SK-N-MC (cell line): ENCODE results near the gene B4GALNT1.

Source experiments
- EZH2 ChIP-seq: fragments of 200-600 bp; sonication (generic); IDR thresholded peaks from one replicate; pipeline ENCODE4 v1.6.1; 2017; ENCODE audit warnings: antibody characterized with exemption
- FOXP2 ChIP-seq: optimal IDR thresholded peaks from 2 replicates; pipeline ENCODE3; 2011; ENCODE audit warnings: mild to moderate bottlenecking, moderate library complexity; ENCODE audit not compliant: insufficient read depth; ENCODE audit errors: extremely low read length, control extremely low read depth
- POLR2AphosphoS5 ChIP-seq: IDR thresholded peaks from 2 replicates; pipeline ENCODE4 v1.6.1; 2012; ENCODE audit warnings: mild to moderate bottlenecking, low read depth, low read length, borderline replicate concordance

DNA sequence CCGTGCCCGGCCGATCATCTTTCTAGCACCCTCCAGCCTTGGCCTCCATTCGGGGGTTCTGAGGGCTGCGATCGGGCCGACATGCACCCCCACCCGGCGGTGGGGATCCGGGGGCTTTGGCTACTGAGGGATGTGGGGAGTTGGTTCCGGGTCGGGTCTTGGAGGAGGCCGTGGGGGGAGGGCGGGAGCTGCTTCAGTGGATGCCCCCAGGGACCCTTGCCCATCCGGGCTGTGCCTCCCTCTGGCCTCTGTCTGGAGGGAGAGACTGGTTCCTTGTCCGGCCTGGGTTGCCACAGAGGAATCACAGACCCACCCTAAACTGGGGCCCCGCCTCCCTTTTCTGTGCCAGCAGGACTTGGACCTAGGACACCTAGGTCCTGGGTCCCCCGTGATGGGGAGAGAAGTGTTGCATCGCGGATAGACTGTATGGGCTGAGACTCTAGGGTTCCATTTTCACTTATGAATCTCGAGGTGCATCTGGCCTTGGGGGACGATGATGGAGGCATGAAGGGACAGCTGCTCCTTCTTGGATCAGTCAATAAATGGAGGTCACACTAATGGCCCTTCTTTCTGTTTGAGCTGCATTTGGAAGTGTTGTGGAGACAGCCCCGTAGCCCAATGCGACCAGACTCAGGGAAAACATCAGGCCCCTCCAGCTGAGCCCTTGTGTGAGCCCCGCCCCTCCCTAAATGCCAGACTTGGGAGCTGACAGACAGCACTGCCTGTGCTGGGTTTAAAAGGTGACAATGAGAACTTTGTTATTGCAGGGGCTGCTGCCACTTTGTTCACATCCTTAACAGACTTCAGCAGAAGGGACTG is 27.8 kb downstream of the B4GALNT1 start:
- TF ChIP-seq EZH2 (no peak), POLR2AphosphoS5 (no peak), FOXP2 (no peak)
